Measurements from ENCODE around the gene UBTD1.

DNA sequence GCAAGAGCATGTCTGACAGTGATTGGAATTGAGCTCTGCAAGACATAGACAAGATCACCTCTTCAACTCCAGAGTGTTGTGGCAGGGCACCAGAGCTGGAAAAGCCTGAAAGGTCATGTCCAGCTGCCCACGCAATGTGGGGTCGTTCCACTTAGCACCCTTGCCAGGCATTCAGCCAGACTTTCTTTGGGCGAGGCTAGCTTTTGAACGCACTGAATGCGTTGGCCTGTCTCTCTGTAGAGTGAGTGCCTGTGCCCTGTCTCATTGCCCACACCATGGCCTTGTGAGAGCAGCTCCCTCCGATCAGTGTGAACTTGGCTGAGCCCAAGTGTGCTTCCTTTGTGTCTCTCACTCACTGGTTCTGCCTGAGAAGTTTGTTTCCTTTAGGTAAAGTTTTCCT lies 23.3 kb downstream of the UBTD1 start:
- TF ChIP-seq, protein P1, sequence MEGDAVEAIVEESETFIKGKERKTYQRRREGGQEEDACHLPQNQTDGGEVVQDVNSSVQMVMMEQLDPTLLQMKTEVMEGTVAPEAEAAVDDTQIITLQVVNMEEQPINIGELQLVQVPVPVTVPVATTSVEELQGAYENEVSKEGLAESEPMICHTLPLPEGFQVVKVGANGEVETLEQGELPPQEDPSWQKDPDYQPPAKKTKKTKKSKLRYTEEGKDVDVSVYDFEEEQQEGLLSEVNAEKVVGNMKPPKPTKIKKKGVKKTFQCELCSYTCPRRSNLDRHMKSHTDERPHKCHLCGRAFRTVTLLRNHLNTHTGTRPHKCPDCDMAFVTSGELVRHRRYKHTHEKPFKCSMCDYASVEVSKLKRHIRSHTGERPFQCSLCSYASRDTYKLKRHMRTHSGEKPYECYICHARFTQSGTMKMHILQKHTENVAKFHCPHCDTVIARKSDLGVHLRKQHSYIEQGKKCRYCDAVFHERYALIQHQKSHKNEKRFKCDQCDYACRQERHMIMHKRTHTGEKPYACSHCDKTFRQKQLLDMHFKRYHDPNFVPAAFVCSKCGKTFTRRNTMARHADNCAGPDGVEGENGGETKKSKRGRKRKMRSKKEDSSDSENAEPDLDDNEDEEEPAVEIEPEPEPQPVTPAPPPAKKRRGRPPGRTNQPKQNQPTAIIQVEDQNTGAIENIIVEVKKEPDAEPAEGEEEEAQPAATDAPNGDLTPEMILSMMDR (IDR thresholded peaks at IDR 0.05) = no peak
- TF ChIP-seq POLR2A (IDR thresholded peaks at IDR 0.05) = no peak
